ENCODE data around the gene JAZF1.

DNA sequence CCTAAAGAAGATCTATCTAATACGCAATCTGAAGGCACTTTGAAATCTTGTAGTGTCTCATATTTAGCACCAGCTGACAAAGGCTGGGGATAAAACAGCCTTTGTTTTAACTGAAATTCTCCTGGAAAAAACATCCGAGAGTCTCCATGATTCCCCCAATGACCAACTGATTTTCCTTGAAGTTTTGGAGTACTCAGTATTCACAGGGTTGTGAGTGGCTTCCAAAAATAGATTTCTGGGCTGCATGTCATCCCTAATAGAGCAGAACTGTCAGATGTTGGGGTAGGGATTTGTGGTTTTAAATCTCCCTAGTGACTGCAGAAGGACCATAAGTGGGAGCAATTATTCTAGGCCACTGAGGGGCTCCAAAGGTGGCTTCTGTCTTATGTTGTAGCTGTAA, 234.2 kb downstream of the JAZF1 start:
- TF ChIP-seq, protein P1, sequence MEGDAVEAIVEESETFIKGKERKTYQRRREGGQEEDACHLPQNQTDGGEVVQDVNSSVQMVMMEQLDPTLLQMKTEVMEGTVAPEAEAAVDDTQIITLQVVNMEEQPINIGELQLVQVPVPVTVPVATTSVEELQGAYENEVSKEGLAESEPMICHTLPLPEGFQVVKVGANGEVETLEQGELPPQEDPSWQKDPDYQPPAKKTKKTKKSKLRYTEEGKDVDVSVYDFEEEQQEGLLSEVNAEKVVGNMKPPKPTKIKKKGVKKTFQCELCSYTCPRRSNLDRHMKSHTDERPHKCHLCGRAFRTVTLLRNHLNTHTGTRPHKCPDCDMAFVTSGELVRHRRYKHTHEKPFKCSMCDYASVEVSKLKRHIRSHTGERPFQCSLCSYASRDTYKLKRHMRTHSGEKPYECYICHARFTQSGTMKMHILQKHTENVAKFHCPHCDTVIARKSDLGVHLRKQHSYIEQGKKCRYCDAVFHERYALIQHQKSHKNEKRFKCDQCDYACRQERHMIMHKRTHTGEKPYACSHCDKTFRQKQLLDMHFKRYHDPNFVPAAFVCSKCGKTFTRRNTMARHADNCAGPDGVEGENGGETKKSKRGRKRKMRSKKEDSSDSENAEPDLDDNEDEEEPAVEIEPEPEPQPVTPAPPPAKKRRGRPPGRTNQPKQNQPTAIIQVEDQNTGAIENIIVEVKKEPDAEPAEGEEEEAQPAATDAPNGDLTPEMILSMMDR (IDR thresholded peaks at IDR 0.05): no peak
- TF ChIP-seq EP300 (IDR thresholded peaks at IDR 0.05): no peak
- TF ChIP-seq POLR2AphosphoS5 (IDR thresholded peaks at IDR 0.05): no peak
